Tibial nerve (tissue), 4 donors: ENCODE measurements around the gene AGPAT2. TPM values are rescaled to one million over a fixed set of nuclear protein-coding genes. Genes with fewer than 3 reads are reported as not detected.

ENCODE experiments used
- DNase-seq, 2 donors: peaks; one replicate each; pipeline ENCODE4 v3.0.0-alpha.2; 2019; ENCODE audit warnings: low spot score in 2 of 2
- H3K27ac ChIP-seq, 4 donors: fragments of 200-600 bp; sonication (generic) in 3 of 4; one replicate each; pipeline ENCODE4 v1.5.1; 2017 to 2019; ENCODE audit warnings: mild to moderate bottlenecking in 1 of 4
- H3K27me3 ChIP-seq, 2 donors: fragments of 200-600 bp; sonication (generic) in 1 of 2; one replicate each; pipeline versions ENCODE4 v1.5.1 to v1.6.0; 2017 to 2019
- H3K36me3 ChIP-seq, 3 donors: fragments of 200-600 bp; sonication (generic); one replicate each; pipeline ENCODE4 v1.5.1; 2018 to 2019
- H3K4me1 ChIP-seq, 4 donors: fragments of 200-600 bp; sonication (generic) in 3 of 4; one replicate each; pipeline ENCODE4 v1.5.1; 2017 to 2019
- H3K4me3 ChIP-seq, 4 donors: fragments of 200-600 bp; sonication (generic) in 3 of 4; one replicate each; pipeline ENCODE4 v1.5.1; 2017 to 2019; ENCODE audit warnings: mild to moderate bottlenecking in 1 of 4, moderate library complexity in 1 of 4
- H3K9me3 ChIP-seq, 4 donors: fragments of 200-600 bp; sonication (generic) in 3 of 4; one replicate each; pipeline ENCODE4 v1.5.1; 2017 to 2019
- CTCF ChIP-seq, 5 experiments: fragments of 200-600 bp in 3 of 5; fragments of 450-650 bp in 2 of 5; sonication (generic) in 3 of 5; IDR thresholded peaks; one replicate each; pipeline ENCODE4 v1.5.1; 2016 to 2019; ENCODE audit warnings: antibody characterized with exemption in 5 of 5, mild to moderate bottlenecking in 3 of 5, moderate library complexity in 2 of 5
- EP300 ChIP-seq, 2 donors: sonication (generic); formaldehyde crosslinking; IDR thresholded peaks; one replicate each; pipeline ENCODE4 v1.6.1; 2017; ENCODE audit warnings: antibody characterized with exemption in 2 of 2, mild to moderate bottlenecking in 1 of 2
- POLR2A ChIP-seq, 2 donors: fragments of 450-650 bp; IDR thresholded peaks; one replicate each; pipeline ENCODE4 v1.6.1; 2017; ENCODE audit warnings: antibody characterized with exemption in 2 of 2, mild to moderate bottlenecking in 2 of 2, moderate library complexity in 2 of 2
- WGBS, 2 donors: methylation state at CpG; one replicate each; pipeline ENCODE4 v1.1.5; 2018; 5-methylcytosine and 5-hydroxymethylcytosine counted together
- total RNA-seq, 4 donors: library from RNA; depleted of rRNA; stranded (reverse); fragments of >200 nt; gene quantifications; one replicate each; pipeline ENCODE4 v1.1.0, GENCODE V29; 2016

AGPAT2 gene
- total RNA-seq, 4 donors from 2014 or later = 79.6 to 292 (median 151) TPM

GRCh38 chr9:136688274-136689107 is 1.2 kb upstream of the AGPAT2 start:
- no peak for DNase-seq
- WGBS, 2 donors = 52 to 57% methylated on average over 21 of the region's 21 CpGs
- H3K27ac ChIP-seq = peak overlapping the region in 3 of 4 donors; percentile 84 to 90 (median 87)
- H3K4me3 ChIP-seq = no peak overlapping the region
- TF ChIP-seq EP300 (IDR thresholded peaks at IDR 0.05) (no peak), CTCF (IDR thresholded peaks at IDR 0.05) (no peak), POLR2A (IDR thresholded peaks at IDR 0.05) (no peak)
- peaks cover 0 to 53% (median 21%) of the 10 kb centered on the region in 4 donors for H3K4me1 ChIP-seq
- H3K36me3 ChIP-seq = no peaks in the 10 kb centered on the region
- no peaks in the 10 kb centered on the region for H3K9me3 ChIP-seq
- no peaks in the 10 kb centered on the region for H3K27me3 ChIP-seq

- H3K4me1 ChIP-seq = peaks cover 0 to 52% (median 21%) of the 10 kb centered on the region in 4 donors
- no peaks in the 10 kb centered on the region for H3K9me3 ChIP-seq
- peak overlapping the region; percentile 16 to 91 (median 70) for H3K4me3 ChIP-seq
- no peaks in the 10 kb centered on the region for H3K27me3 ChIP-seq
- WGBS, 2 donors = 32 to 48% methylated on average over 15 of the region's 37 CpGs
- peak overlapping the region; percentile 18 to 90 (median 86) for H3K27ac ChIP-seq
- no peak for TF ChIP-seq POLR2A (IDR thresholded peaks at IDR 0.05)
- no peak for TF ChIP-seq EP300 (IDR thresholded peaks at IDR 0.05)
- no peak for TF ChIP-seq CTCF (IDR thresholded peaks at IDR 0.05)
- no peak for DNase-seq
- H3K36me3 ChIP-seq = no peaks in the 10 kb centered on the region
These were observed 515 bp upstream of the AGPAT2 start for GRCh38 chr9:136687721-136688223.

GRCh38 chr9:136686534-136686793 is 793 bp downstream of the AGPAT2 start:
- Histone ChIP-seq H3K27me3 (no peaks in the 10 kb centered on the region), H3K4me1 (peaks cover 0 to 54% (median 21%) of the 10 kb centered on the region in 4 donors), H3K9me3 (no peaks in the 10 kb centered on the region), H3K4me3 (peak overlapping the region; percentile 57 to 96 (median 87)), H3K27ac (peak overlapping the region; percentile 18 to 90 (median 86)), H3K36me3 (no peaks in the 10 kb centered on the region)
- whole genome bisulfite sequencing, 2 donors = 3% methylated on average over 18 of the region's 20 CpGs; no CpG with 5 or more reads in 1 of the 2 donors
- TF ChIP-seq POLR2A (IDR thresholded peaks at IDR 0.05) (no peak), CTCF (IDR thresholded peaks at IDR 0.05) (no peak), EP300 (IDR thresholded peaks at IDR 0.05) (no peak)
- DNase-seq = no peak

GRCh38 chr9:136685790-136686533 is 1.3 kb downstream of the AGPAT2 start:
- TF ChIP-seq POLR2A (IDR thresholded peaks at IDR 0.05) (no peak), CTCF (IDR thresholded peaks at IDR 0.05) (no peak), EP300 (IDR thresholded peaks at IDR 0.05) (no peak)
- H3K4me3 ChIP-seq = peak overlapping the region; percentile 57 to 96 (median 87)
- 42 to 59% methylated on average over 3 to 16 of the region's 19 CpGs for WGBS, 2 donors
- no peaks in the 10 kb centered on the region for H3K36me3 ChIP-seq
- H3K27me3 ChIP-seq = no peaks in the 10 kb centered on the region
- peaks cover 0 to 50% (median 21%) of the 10 kb centered on the region in 4 donors for H3K4me1 ChIP-seq
- peak overlapping the region in 2 of 4 donors; percentile 84 to 90 for H3K27ac ChIP-seq
- DNase-seq = no peak
- no peaks in the 10 kb centered on the region for H3K9me3 ChIP-seq

GRCh38 chr9:136685216-136685615 is 2.0 kb downstream of the AGPAT2 start:
- H3K4me1 ChIP-seq = peaks cover 0 to 44% (median 19%) of the 10 kb centered on the region in 4 donors
- H3K4me3 ChIP-seq = peak overlapping the region in 1 of 4 donors; percentile 91

More at GRCh38 chr9:136685216-136685615, 2.0 kb downstream of the AGPAT2 start:
- TF ChIP-seq CTCF (IDR thresholded peaks at IDR 0.05) (no peak), EP300 (IDR thresholded peaks at IDR 0.05) (no peak), POLR2A (IDR thresholded peaks at IDR 0.05) (no peak)
- Histone ChIP-seq H3K27ac (no peak overlapping the region), H3K27me3 (no peaks in the 10 kb centered on the region), H3K9me3 (no peaks in the 10 kb centered on the region), H3K36me3 (no peaks in the 10 kb centered on the region)
- DNase-seq = no peak
- 85 to 88% methylated on average over 5 of the region's 7 CpGs for WGBS, 2 donors
